A549 (cell line): ENCODE results near the gene PELI1. TPM values are rescaled to one million over a fixed set of nuclear protein-coding genes. Genes with fewer than 3 reads are reported as not detected.

Experiments
- ATAC-seq, 2 experiments: fragments of 200-7000 bp in 1 of 2; fragments of >200 bp in 1 of 2; cut with Nextera tagmentation in 1 of 2; cut with Tn5 transposase in 1 of 2; 3 replicates each; pipeline versions ENCODE4 v1.8.0 to v1.9.1; 2018 to 2020; ENCODE audit warnings: mild to moderate bottlenecking in 1 of 2, moderate library complexity in 1 of 2
- CTCF ChIA-PET: fragments of 300-600 bp; sonication (Branson Sonifier 250); formaldehyde crosslinking; extraction: SDS; loops from one replicate; lab custom pipeline; 2021; ENCODE audit warnings: antibody characterized with exemption, inconsistent platforms; lab: Yijun Ruan, JAX
- POLR2A ChIA-PET: fragments of 350-600 bp; formaldehyde crosslinking; extraction: SDS; loops from one replicate; lab custom pipeline; 2021; ENCODE audit warnings: antibody characterized with exemption, inconsistent platforms; lab: Yijun Ruan, JAX
- DNase-seq, 2 experiments: peaks; one replicate each; pipeline versions ENCODE4 v3.0.0 to v3.0.0-alpha.2; 2011 to 2016; ENCODE audit warnings: low read depth in 1 of 2, low spot score in 1 of 2
- FAIRE-seq: peaks from 2 replicates; lab custom pipeline; 2011; peaks lifted over from hg19 to GRCh38; lab: Jason Lieb, UNC
- H3K27ac ChIP-seq, 2 experiments: fragments of >200 bp; sonication (Bioruptor Twin); formaldehyde crosslinking; 3 replicates each; pipeline ENCODE4 v1.5.1; 2016 to 2017
- H3K4me1 ChIP-seq: fragments of >200 bp; sonication (Bioruptor Twin); formaldehyde crosslinking; 3 replicates; pipeline ENCODE4 v1.6.1; 2016
- H3K4me2 ChIP-seq: fragments of >200 bp; sonication (Bioruptor Twin); formaldehyde crosslinking; 3 replicates; pipeline ENCODE4 v1.6.1; 2016
- H3K4me3 ChIP-seq: fragments of >200 bp; sonication (Bioruptor Twin); formaldehyde crosslinking; 3 replicates; pipeline ENCODE4 v1.5.1; 2016
- H3K9me3 ChIP-seq: fragments of >200 bp; sonication (Bioruptor Twin); formaldehyde crosslinking; 3 replicates; pipeline ENCODE4 v1.6.1; 2016
- ATOH8 ChIP-seq: fragments of 250-450 bp; sonication (Bioruptor Pico); IDR thresholded peaks from 2 replicates; pipeline ENCODE4 v1.5.0; 2020; ENCODE audit warnings: low read depth, mild to moderate bottlenecking, moderate library complexity
- BHLHE40 ChIP-seq: IDR thresholded peaks from 2 replicates; pipeline ENCODE4 v1.6.1; 2012; ENCODE audit warnings: low read depth, low read length, inconsistent platforms
- EHF ChIP-seq: fragments of 250-450 bp; sonication (Bioruptor Pico); IDR thresholded peaks from 2 replicates; pipeline ENCODE4 v1.5.0; 2020; ENCODE audit warnings: mild to moderate bottlenecking
- EP300 ChIP-seq, 2 experiments: fragments of >200 bp; sonication (Bioruptor Twin); formaldehyde crosslinking; IDR thresholded peaks; 2 replicates in 1 of 2; 3 replicates in 1 of 2; pipeline ENCODE4 v1.6.1; 2016 to 2017
- ESRRA ChIP-seq: fragments of 150-350 bp; IDR thresholded peaks from 2 replicates; pipeline ENCODE4 v1.6.1; 2014; ENCODE audit warnings: mild to moderate bottlenecking, low read length, borderline replicate concordance
- FOSL2 ChIP-seq, 2 experiments: fragments of 450-650 bp in 1 of 2; fragments of >200 bp in 1 of 2; sonication (Bioruptor Twin) in 1 of 2; formaldehyde crosslinking; IDR thresholded peaks; 2 replicates each; pipeline versions ENCODE4 v1.5.0 to v1.6.1; 2016 to 2020; ENCODE audit warnings: mild to moderate bottlenecking in 1 of 2, moderate library complexity in 1 of 2
- FOXS1 ChIP-seq: fragments of 250-450 bp; sonication (Bioruptor Pico); IDR thresholded peaks from 2 replicates; pipeline ENCODE4 v1.5.0; 2020; ENCODE audit warnings: mild to moderate bottlenecking, moderate library complexity
- HOXB13 ChIP-seq: fragments of 250-450 bp; sonication (Bioruptor Pico); IDR thresholded peaks from 2 replicates; pipeline ENCODE4 v1.5.0; 2020; ENCODE audit warnings: low read depth, mild to moderate bottlenecking, moderate library complexity
- JUNB ChIP-seq: fragments of >200 bp; sonication (Bioruptor Twin); formaldehyde crosslinking; IDR thresholded peaks from 2 replicates; pipeline ENCODE4 v1.6.1; 2016
- KDM1A ChIP-seq: fragments of 200-600 bp; sonication (generic); IDR thresholded peaks from 2 replicates; pipeline ENCODE4 v1.6.1; 2016; ENCODE audit warnings: low read depth, mild to moderate bottlenecking
- KDM5A ChIP-seq: fragments of 200-600 bp; sonication (generic); IDR thresholded peaks from 2 replicates; pipeline ENCODE4 v1.6.1; 2016; ENCODE audit warnings: antibody characterized with exemption, mild to moderate bottlenecking
- NFE2L2 ChIP-seq: fragments of 150-350 bp; conservative IDR thresholded peaks from 2 replicates; pipeline ENCODE4 v1.6.1; 2014; ENCODE audit warnings: low read length
- NPAS2 ChIP-seq: fragments of 250-450 bp; sonication (Bioruptor Pico); IDR thresholded peaks from 2 replicates; pipeline ENCODE4 v1.8.0; 2022; ENCODE audit warnings: mild to moderate bottlenecking, moderate library complexity, borderline replicate concordance
- NR3C1 ChIP-seq: fragments of >200 bp; sonication (Bioruptor Twin); formaldehyde crosslinking; IDR thresholded peaks from 3 replicates; pipeline ENCODE4 v1.6.1; 2017
- POLR2A ChIP-seq: IDR thresholded peaks from 2 replicates; pipeline ENCODE4 v1.6.1; 2012; ENCODE audit warnings: mild to moderate bottlenecking, low read length
- POLR2AphosphoS2 ChIP-seq: conservative IDR thresholded peaks from 2 replicates; pipeline ENCODE4 v1.6.1; 2012; ENCODE audit warnings: low read length, improper control_type of control experiment, inconsistent platforms
- ZNF302 ChIP-seq: fragments of 250-450 bp; sonication (Bioruptor Pico); IDR thresholded peaks from 2 replicates; pipeline ENCODE4 v1.9.0; 2021; ENCODE audit warnings: inconsistent platforms, mild to moderate bottlenecking, moderate library complexity
- ZSCAN20 ChIP-seq: fragments of 250-450 bp; sonication (Bioruptor Pico); IDR thresholded peaks from 2 replicates; pipeline ENCODE4 v1.8.0; 2022; ENCODE audit warnings: mild to moderate bottlenecking, moderate library complexity
- WGBS: methylation state at CpG from one replicate; pipeline ENCODE4 v1.1.6; 2017; ENCODE audit errors: missing lambda C conversion rate; 5-methylcytosine and 5-hydroxymethylcytosine counted together
- polyA plus RNA-seq, 4 experiments: library from polyadenylated mRNA; depleted of rRNA in 3 of 4; stranded (reverse); fragments of >200 nt; fragmentation: RNase III in 1 of 4; extraction: RNeasy Plus Mini Kit Qiagen cat#74134 plus additional on column Dnase treatment in 1 of 4; gene quantifications; 2 replicates in 3 of 4; 3 replicates in 1 of 4; pipeline ENCODE4 v1.2.3, GENCODE V29; 2011 to 2017
- TF ChIP-seq, protein P1 (sequence below): fragments of >200 bp; sonication (Bioruptor Twin); formaldehyde crosslinking; IDR thresholded peaks from 2 replicates; pipeline ENCODE4 v1.6.1; 2016
- TF ChIP-seq, protein P2 (sequence below): fragments of 150-350 bp; IDR thresholded peaks from 2 replicates; pipeline ENCODE4 v1.6.1; 2014; ENCODE audit warnings: low read depth, mild to moderate bottlenecking, low read length

PELI1 gene
- polyA plus RNA-seq, 2 of the 4 experiments (the other 2 are of a cell fraction): 2.1 to 5.1 TPM

- FAIRE-seq: no peak
These were observed 22.6 kb upstream of the PELI1 start for GRCh38 chr2:64166637-64167420.

DNA sequence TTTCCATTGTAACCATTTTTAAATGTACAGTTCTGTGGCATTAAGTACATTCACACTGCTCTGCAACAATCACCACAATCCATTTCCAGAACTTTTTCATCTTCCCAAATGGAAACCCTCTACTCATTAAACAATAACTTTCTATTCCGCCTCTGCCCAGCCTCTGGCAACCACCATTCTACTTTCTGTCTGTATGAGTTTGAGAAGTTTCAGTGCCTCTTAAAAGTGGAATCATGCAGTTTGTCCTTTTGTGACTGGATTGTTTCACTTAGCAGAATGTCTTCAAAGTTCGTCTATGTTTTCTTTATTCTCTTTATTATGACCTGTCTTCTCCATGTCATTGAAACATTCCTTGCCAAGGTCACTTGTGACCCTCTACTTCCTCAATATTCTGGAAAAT, 22.0 kb upstream of the PELI1 start:
- CTCF ChIA-PET: no interaction called here
- ATAC-seq (no peak), DNase-seq (no peak)

More at GRCh38 chr2:64166637-64167420, 22.6 kb upstream of the PELI1 start:
- Histone ChIP-seq H3K27ac (no peak overlapping the region), H3K9me3 (no peaks in the 10 kb centered on the region), H3K4me2 (no peak overlapping the region), H3K4me1 (no peaks in the 10 kb centered on the region)
- DNase-seq (no peak), ATAC-seq (no peak)
- POLR2A ChIA-PET: no interaction called here
- CTCF ChIA-PET: interaction anchor here (1.1 kb wide), 1 partner anchor 13 kb away, joined by 3 read pairs; no protein-coding TSS in a partner anchor
- whole genome bisulfite sequencing: 65% methylated on average over 4 of the region's 4 CpGs
- no peak for TF ChIP-seq NFE2L2
- no peak for TF ChIP-seq KDM1A
- TF ChIP-seq ATOH8: no peak
- TF ChIP-seq FOSL2 (IDR thresholded peaks at IDR 0.05): no peak
- TF ChIP-seq FOSL2 (CRISPR knock-in tag; IDR thresholded peaks at IDR 0.05): no peak
- TF ChIP-seq BHLHE40: no peak
- no peak for TF ChIP-seq ESRRA
- TF ChIP-seq, protein P1, sequence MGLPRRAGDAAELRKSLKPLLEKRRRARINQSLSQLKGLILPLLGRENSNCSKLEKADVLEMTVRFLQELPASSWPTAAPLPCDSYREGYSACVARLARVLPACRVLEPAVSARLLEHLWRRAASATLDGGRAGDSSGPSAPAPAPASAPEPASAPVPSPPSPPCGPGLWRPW: no peak
- no peak for TF ChIP-seq NPAS2 (CRISPR knock-in tag)
- TF ChIP-seq ZSCAN20 (CRISPR knock-in tag): no peak
- no peak for TF ChIP-seq KDM5A
- TF ChIP-seq EHF: no peak
- TF ChIP-seq, protein P2, sequence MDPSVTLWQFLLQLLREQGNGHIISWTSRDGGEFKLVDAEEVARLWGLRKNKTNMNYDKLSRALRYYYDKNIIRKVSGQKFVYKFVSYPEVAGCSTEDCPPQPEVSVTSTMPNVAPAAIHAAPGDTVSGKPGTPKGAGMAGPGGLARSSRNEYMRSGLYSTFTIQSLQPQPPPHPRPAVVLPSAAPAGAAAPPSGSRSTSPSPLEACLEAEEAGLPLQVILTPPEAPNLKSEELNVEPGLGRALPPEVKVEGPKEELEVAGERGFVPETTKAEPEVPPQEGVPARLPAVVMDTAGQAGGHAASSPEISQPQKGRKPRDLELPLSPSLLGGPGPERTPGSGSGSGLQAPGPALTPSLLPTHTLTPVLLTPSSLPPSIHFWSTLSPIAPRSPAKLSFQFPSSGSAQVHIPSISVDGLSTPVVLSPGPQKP: no peak
- no peak for TF ChIP-seq POLR2A
- TF ChIP-seq NR3C1: no peak
- TF ChIP-seq ZNF302 (CRISPR knock-in tag): no peak
- TF ChIP-seq, all 56 proteins: peak for 0
- no peak overlapping the region for H3K4me3 ChIP-seq

More for the DNA sequence above, 22.0 kb upstream of the PELI1 start:
- H3K4me2 ChIP-seq: no peak overlapping the region
- no peak overlapping the region for H3K4me3 ChIP-seq
- 49% methylated on average over 2 of the region's 2 CpGs for WGBS
- H3K27ac ChIP-seq: no peak overlapping the region
- no peak for FAIRE-seq
- POLR2A ChIA-PET: no interaction called here
- TF ChIP-seq HOXB13 (CRISPR knock-in tag) (no peak), KDM1A (no peak), POLR2A (no peak), POLR2AphosphoS2 (no peak), NPAS2 (CRISPR knock-in tag) (no peak), FOXS1 (CRISPR knock-in tag) (no peak), ATOH8 (no peak), EP300 (IDR thresholded peaks at IDR 0.05) (no peak), JUNB (no peak)
- TF ChIP-seq, protein P1: no peak
- no peaks in the 10 kb centered on the region for H3K4me1 ChIP-seq
- H3K9me3 ChIP-seq: no peaks in the 10 kb centered on the region
